Bronchial epithelial cell (primary cell): ENCODE data around the gene KIAA0319L. TPM values are rescaled to one million over a fixed set of nuclear protein-coding genes. Genes with fewer than 3 reads are reported as not detected.
A peak's percentile ranks its signal among the peaks of the same experiment; 100 is the strongest.

Source experiments
- DNase-seq: peaks from one replicate; pipeline ENCODE4 v3.0.0-alpha.2; 2010; ENCODE audit warnings: low read depth
- FAIRE-seq: peaks from 2 replicates; lab custom pipeline; 2011; peaks lifted over from hg19 to GRCh38; lab: Jason Lieb, UNC
- H3K27me3 ChIP-seq: 2 replicates; pipeline ENCODE4 v1.5.1; 2011; ENCODE audit warnings: low read length; ENCODE audit not compliant: control insufficient read depth, insufficient read depth
- H3K36me3 ChIP-seq: 2 replicates; pipeline ENCODE4 v1.5.1; 2011; ENCODE audit warnings: low read length; ENCODE audit not compliant: control insufficient read depth, insufficient read depth
- H3K4me3 ChIP-seq: 2 replicates; pipeline ENCODE4 v1.5.1; 2011; ENCODE audit warnings: mild to moderate bottlenecking, low read depth, low read length, control low read depth
- CTCF ChIP-seq: IDR thresholded peaks from 2 replicates; pipeline ENCODE4 v1.5.1; 2011; ENCODE audit warnings: mild to moderate bottlenecking, moderate library complexity, low read length, control low read depth, inconsistent platforms; ENCODE audit not compliant: insufficient read depth, severe bottlenecking
- total RNA-seq: library from RNA; depleted of rRNA; stranded (reverse); fragments of >200 nt; gene quantifications from 2 replicates; pipeline ENCODE4 v1.2.1, GENCODE V29; 2014

The KIAA0319L gene
- total RNA-seq, 1 donor from 2014 or later = 26.6 TPM

- no peak for TF ChIP-seq CTCF
- FAIRE-seq = no peak
- no peak overlapping the region for H3K4me3 ChIP-seq
- H3K27me3 ChIP-seq = no peaks in the 10 kb centered on the region
- DNase-seq = no peak
- no peaks in the 10 kb centered on the region for H3K36me3 ChIP-seq
Observed at GRCh38 chr1:35594005-35594760, 37.0 kb upstream of the KIAA0319L start.

- Histone ChIP-seq H3K27me3 (no peaks in the 10 kb centered on the region), H3K36me3 (no peaks in the 10 kb centered on the region), H3K4me3 (no peak overlapping the region)
- no peak for DNase-seq
- no peak for FAIRE-seq
- no peak for TF ChIP-seq CTCF
Observed at GRCh38 chr1:35592991-35593769, 36.0 kb upstream of the KIAA0319L start.

- H3K27me3 ChIP-seq = no peaks in the 10 kb centered on the region
- DNase-seq (no peak), FAIRE-seq (peak; percentile 81)
- no peak overlapping the region for H3K4me3 ChIP-seq
- H3K36me3 ChIP-seq = no peaks in the 10 kb centered on the region
- no peak for TF ChIP-seq CTCF
Observed at GRCh38 chr1:35591211-35591610, 34.0 kb upstream of the KIAA0319L start.

- TF ChIP-seq CTCF = no peak
- H3K27me3 ChIP-seq = no peaks in the 10 kb centered on the region
- no peaks in the 10 kb centered on the region for H3K36me3 ChIP-seq
- FAIRE-seq (peak; percentile 85), DNase-seq (no peak)
- H3K4me3 ChIP-seq = no peak overlapping the region
Observed at GRCh38 chr1:35590476-35591040, 33.4 kb upstream of the KIAA0319L start.

- no peaks in the 10 kb centered on the region for H3K36me3 ChIP-seq
- no peak for FAIRE-seq
- no peak for DNase-seq
- TF ChIP-seq CTCF = no peak
- no peaks in the 10 kb centered on the region for H3K27me3 ChIP-seq
- H3K4me3 ChIP-seq = no peak overlapping the region
Observed at GRCh38 chr1:35589516-35590427, 32.6 kb upstream of the KIAA0319L start.
